GM19324 (cell line): ENCODE results near the gene SCUBE3.
A peak's percentile ranks its signal among the peaks of the same experiment; 100 is the strongest.

Experiments
- ATAC-seq: cut with Tn5 transposase; IDR thresholded peaks from one replicate; pipeline ENCODE4 v1.9.1; 2021; ENCODE audit warnings: mild to moderate bottlenecking, moderate library complexity; ENCODE audit not compliant: unreplicated experiment, low FRiP score

Gene SCUBE3

DNA sequence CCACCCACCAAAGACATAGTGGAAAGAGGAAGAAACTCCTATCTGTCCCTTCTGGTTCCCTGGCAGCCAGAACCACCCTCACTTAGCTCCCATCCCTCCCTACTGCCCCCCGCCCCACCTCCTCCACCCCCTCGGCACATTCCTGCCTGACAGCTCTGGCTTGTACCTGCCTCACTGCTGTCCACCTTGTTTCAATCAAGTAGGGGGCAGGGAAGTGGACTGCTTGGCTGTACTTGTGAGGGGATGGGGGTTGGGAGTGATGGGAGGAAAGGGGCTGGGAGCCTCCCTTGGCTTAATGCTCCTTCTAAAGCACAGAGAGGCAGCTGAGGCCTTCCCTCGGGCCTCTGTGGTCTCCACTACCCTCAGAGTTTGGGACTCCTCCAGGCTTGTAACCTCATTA is 23.7 kb downstream of the SCUBE3 start:
- ATAC-seq, result no peak

DNA sequence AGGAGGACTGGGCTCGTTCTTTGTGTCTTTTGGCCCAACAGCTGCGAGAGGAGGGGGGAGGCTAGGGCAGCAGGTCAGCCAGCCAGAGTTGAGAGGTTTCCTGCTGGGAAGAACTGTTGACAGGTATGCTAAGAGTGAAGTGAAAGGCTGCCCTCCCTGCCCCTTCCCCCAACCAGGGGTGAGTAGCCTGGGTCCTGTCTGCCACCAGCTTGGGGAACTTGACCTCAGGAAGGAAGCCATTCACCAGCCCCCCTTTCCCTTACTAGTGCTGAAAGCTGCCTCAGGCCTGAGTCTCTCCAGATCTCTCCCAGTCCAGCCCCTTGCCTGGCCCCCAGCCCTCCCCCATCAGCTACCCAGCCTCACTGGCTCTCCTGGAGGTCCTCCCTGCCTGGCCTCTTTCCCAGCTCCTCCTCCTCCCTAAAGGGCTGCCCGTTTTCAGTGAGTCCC is 25.1 kb downstream of the SCUBE3 start:
- ATAC-seq, result no peak

DNA sequence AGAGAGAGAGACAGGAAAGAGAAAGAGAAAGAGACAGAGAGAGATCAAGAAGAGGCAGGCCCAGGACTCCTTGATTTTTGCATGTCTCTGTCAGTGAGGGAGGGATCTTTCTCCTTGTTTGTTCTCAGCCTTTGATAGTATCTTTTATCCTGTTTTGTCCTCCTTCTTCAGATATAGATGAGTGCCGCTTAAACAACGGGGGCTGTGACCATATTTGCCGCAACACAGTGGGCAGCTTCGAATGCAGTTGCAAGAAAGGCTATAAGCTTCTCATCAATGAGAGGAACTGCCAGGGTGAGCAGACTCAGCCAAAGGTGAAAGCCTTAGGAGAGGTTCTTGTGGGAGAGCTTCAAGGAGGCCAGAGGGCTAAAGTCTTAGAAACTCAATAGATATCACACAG is 25.8 kb downstream of the SCUBE3 start:
- no peak for ATAC-seq

DNA sequence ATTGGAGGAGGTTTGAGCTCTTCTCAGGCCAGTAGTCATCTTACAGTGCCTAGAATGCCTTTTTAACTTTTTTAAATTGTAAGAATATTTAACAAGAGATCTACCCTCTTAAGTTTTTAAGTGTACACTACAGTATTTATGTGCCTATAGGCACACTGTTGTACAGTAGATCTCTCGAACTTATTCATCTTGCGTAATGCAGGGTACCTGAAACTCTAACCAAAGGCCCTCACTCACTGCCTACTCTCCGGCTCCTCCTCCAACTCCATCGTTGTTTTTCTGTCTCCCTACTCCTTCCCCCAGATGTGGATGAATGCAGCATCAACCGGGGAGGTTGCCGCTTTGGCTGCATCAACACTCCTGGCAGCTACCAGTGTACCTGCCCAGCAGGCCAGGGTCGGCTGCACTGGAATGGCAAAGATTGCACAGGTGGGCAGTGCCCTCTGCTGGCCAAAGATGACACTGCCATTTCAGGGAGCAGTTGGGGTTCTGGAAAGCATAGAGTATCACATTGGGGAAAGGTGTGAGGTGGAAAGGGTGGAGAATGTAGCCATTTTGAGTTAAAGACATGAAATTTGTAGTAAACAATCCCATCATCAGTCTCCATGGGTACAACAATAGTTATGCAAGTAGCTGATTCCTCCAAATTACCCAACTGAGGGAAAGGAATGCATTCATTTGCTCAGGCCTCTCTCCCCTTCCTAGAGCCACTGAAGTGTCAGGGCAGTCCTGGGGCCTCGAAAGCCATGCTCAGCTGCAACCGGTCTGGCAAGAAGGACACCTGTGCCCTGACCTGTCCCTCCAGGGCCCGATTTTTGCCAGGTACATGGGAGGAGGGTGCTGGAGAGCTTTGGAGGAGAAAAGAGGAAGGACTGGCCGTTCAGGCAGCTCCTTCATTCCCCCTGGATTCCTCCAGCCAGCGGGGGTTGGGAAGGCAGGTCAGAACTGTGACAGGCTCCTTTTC is 27.4 kb downstream of the SCUBE3 start:
- no peak for ATAC-seq

GRCh38 chr6:35242486-35242885 is 28.7 kb downstream of the SCUBE3 start:
- no peak for ATAC-seq

DNA sequence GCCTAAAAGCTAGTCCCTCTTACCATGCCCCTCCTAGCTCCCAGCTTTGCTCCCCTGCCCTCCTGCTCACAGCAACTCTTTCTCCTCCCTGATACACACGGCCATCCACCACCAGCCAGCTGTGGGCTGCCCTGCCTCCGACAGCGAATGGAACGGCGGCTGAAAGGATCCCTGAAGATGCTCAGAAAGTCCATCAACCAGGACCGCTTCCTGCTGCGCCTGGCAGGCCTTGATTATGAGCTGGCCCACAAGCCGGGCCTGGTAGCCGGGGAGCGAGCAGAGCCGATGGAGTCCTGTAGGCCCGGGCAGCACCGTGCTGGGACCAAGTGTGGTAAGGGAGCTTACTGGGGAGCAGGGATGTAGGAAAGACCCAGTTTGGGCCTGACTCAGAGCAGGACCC is 29.1 kb downstream of the SCUBE3 start:
- no peak for ATAC-seq

- no peak for ATAC-seq
Observed at GRCh38 chr6:35243386-35243958, 29.7 kb downstream of the SCUBE3 start.

GRCh38 chr6:35244551-35244950 is 30.8 kb downstream of the SCUBE3 start:
- ATAC-seq, result no peak

GRCh38 chr6:35247642-35248231 is 34.0 kb downstream of the SCUBE3 start:
- ATAC-seq, result no peak

DNA sequence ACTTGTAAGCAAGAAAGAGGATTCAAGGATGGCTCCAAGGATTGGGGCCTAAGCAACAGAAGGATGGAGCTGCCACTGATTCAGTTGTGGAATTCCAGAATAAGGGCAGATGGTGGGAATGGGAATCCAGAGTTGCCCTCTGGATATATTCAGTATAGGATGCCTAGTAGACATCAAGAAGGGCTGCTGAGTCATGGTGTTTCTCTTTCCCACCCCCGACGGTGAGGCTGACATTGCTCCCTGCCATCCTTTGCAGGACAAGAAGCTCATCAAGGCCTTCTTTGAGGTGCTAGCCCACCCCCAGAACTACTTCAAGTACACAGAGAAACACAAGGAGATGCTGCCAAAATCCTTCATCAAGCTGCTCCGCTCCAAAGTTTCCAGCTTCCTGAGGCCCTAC is 34.5 kb downstream of the SCUBE3 start:
- no peak for ATAC-seq

DNA sequence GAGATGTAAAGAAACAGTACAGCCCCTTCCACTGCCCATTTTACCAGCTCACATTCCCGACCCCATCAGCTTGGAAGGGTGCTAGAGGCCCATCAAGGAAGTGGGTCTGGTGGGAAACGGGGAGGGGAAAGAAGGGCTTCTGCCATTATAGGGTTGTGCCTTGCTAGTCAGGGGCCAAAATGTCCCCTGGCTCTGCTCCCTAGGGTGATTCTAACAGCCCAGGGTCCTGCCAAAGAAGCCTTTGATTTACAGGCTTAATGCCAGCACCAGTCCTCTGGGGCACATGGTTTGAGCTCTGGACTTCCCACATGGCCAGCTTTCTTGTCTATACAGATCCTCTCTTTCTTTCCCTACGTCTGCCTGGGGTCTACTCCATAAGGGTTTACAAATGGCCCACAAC is 35.2 kb downstream of the SCUBE3 start:
- ATAC-seq, result no peak

GRCh38 chr6:35251949-35252348 is 38.2 kb downstream of the SCUBE3 start:
- ATAC-seq, result no peak

DNA sequence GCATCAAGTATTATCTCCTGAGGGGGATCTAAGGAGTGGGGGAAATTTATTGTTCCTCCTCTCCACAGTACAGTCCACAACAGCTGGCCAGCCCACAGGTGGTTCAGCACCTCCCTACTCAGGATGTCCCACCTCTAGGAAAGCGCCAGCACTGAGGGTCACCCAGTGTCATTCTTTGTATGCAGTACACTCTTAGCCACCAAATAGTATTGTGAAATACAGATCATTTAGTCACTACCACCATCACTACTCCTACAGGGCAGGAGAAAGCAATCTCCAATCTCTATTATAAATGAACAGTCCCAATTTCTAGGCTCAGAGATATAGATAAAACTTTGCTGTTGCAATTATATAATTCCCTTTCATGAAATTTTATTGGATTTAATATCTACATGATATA is 39.5 kb downstream of the SCUBE3 start:
- no peak for ATAC-seq

DNA sequence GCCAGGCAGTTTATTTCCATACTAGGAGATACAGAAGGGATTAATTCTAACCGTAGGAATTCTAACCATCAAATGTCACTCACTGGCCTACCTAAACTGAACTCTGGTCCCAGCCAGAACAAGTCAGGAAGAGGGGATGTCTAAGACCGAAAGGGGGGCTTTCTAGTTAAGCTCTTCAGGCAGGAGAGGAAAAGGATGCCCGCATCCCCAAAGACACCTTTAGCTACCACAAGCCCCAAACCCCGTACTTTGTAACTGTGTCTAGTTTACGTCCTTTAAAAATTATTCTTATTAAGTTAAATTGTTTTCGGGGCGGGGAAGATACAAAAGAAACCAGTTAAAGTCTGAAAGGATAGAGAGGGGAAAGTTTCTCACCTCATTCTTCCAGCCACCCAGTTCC is 44.6 kb downstream of the SCUBE3 start:
- ATAC-seq, result no peak

DNA sequence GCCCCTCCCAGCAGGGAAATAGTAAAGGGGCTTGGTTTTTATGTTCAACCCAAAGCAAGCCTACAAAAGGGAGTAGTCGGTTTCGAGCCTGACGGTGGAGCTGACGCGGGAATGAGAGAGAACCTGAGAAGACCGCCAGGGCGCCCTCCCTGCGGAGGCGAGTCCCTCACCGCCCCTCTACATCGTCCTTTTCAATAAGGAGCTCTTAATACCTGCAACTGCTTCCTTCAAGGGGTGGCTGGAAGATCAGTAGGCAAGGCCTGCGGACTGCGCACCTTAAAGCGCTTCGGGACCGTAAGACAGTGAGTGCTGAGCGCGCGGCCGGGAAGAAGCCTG is 45.1 kb downstream of the SCUBE3 start:
- no peak for ATAC-seq

DNA sequence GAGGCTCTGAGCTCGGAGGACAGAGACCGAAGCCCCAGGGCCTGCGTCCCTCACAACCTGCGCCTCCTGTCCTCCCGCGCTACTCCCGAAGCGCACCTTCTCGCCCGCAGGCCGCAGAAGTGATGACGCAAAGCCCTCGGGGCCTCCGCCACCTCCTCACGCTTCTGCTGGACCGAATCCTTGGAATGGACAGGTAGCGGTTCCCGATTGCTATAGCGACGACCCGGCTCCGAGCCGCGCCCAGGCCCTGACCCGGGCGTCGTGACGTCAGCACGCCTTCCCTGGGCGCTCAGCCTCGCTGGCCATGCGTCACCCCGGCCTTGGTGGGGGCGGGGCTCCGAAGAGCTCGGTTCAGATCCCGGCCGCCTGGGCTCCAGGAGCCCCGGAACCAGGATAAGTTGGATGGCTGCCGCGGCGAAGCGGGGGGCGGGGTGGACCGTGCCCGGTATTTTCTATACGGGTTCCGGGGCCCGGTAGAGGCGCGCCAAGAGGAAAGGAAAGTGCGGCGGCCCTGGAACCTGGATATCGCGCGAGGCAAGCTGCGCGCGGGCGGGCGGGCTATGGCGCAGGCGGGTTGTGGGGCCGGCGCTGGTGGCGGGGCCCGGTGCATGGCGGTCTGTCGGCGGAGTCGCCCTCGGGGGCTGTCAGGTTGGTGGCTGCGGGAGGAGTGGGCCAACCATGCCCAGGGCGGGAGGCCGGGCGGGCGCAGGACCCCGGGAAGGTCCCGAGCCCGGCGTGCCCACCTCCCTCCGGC is 45.6 kb downstream of the SCUBE3 start, which contains the start of gene ZNF76:
ZNF76 (plus strand) TSS at position 542 of the 754 bp plus-strand sequence. CDS start 21,417 bp downstream, outside the sequence.
- peak; percentile 93 for ATAC-seq

- ATAC-seq, result peak; percentile 33
Observed at GRCh38 chr6:35259948-35260590, 46.3 kb downstream of the SCUBE3 start.

DNA sequence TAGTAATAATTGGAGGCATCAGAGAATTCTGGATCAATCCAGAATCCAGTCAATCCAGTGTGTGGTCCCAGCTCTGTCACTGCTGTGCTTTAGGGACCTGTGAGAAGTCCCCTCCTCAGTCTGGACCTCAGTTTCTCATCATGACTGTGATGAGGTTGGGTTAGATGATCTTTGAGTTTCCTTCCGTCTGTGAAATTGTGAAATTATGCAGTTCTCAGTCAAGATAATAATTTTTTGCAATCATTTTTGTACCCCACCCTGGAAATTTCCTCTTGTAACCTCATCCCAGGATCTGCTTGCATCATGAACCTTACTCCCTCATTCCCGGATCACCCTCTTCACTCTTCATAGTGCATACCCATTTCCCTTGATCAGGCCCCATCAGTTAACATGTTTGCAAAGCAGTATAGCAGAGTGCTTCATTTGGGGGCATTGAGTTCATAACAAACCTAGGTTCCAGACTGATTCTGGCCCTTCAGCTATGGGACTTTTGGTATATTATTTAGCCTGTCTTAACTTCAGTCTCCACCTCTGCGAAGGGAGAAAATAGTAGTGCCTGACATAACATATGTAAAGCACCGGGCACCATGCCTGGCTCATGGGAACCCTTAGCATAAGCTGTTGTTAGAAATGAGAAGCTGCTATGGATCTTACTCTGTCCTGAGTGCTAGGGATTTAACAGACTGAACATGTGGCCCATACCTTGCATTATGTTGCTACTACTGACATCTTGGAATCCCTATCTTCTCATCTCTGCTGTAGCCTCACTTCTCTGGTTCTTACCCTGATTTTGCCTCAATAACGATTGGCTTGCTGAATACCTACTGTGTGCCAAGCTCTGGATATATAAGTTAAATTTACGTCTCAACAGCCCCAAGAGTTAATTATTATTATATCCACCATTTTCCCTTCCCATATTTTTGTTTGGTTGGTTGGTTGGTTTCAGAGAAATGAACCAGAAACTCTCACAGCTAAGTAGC is 47.1 kb downstream of the SCUBE3 start:
- no peak for ATAC-seq

GRCh38 chr6:35262596-35262995 is 48.8 kb downstream of the SCUBE3 start:
- ATAC-seq, result no peak
